GM19023 (cell line): ENCODE results near the gene CFAP46.
"Not testable (repeated sequence)": the region's sequence is repeated elsewhere in the genome, so short reads cannot be mapped to it uniquely, and the experiment has no call there.

Experiments
- ATAC-seq: cut with Tn5 transposase; IDR thresholded peaks from one replicate; pipeline ENCODE4 v1.9.1; 2021; ENCODE audit warnings: mild to moderate bottlenecking, moderate library complexity; ENCODE audit not compliant: unreplicated experiment

The CFAP46 gene

GRCh38 chr10:132964707-132965410 is 22.5 kb upstream of the CFAP46 start:
- ATAC-seq = not testable (repeated sequence)

GRCh38 chr10:132964231-132964630 is 21.9 kb upstream of the CFAP46 start:
- ATAC-seq = no peak

- ATAC-seq = no peak
These were observed 21.1 kb upstream of the CFAP46 start for GRCh38 chr10:132963430-132963960.

DNA sequence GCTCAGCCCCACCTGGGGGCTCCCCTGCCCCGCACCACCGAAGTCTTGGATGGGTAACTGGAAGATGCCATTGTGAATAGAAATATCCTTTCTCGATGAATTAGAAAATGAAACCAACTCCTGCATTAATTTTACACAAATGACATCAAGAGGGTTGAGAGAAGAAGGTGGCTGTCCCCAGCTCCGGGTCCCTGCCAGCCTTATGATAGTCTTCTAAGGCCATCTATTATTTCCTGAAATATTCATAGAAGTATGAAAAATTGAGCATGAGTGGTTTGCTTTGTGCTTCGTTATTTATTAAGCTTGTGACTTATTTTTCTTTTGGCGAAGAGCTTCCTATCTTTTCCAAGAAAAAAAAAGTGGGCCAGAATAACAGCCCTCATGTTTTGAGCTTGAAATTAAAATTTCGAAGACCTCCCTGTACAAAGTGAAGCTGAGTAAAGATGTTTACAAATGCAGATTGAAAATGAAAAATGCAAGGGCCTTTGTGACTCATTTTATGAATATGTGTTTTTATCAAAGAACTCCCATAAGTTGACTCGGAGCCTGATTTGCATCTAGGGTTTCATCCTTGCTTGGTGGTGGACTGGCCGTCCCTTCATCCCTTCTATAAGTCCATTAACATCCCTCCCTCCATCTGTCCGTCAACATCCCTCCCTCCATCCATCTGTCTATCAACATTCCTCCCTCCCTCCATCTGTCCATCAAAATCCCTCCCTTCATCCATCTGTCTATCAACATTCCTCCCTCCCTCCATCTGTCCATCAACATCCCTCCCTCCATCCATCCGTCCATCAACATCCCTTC is 20.5 kb upstream of the CFAP46 start:
- ATAC-seq = peak; percentile 34

GRCh38 chr10:132961787-132962622 is 19.6 kb upstream of the CFAP46 start:
- peak; percentile 59 for ATAC-seq

DNA sequence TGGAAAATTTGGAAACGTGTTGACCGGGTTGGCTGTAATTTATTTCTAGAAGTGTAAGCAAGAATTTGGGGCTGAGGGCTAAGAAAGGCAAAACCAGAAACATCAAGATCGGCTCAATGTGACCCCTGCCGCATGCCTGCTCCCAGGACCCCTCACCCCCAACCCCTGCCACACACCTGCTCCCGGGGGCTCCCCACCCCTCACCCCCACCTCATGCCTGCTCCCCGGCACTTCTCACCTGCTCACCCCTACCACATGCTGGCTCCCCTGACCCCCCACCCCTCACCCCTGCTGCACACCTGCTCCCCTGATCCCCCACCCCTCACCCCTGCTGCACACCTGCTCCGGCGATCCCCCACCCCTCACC is 19.0 kb upstream of the CFAP46 start:
- no peak for ATAC-seq

GRCh38 chr10:132960631-132961419 is 18.5 kb upstream of the CFAP46 start:
- no peak for ATAC-seq

- no peak for ATAC-seq
These were observed 17.7 kb upstream of the CFAP46 start for GRCh38 chr10:132960071-132960472.

GRCh38 chr10:132959559-132959961 is 17.2 kb upstream of the CFAP46 start:
- no peak for ATAC-seq

DNA sequence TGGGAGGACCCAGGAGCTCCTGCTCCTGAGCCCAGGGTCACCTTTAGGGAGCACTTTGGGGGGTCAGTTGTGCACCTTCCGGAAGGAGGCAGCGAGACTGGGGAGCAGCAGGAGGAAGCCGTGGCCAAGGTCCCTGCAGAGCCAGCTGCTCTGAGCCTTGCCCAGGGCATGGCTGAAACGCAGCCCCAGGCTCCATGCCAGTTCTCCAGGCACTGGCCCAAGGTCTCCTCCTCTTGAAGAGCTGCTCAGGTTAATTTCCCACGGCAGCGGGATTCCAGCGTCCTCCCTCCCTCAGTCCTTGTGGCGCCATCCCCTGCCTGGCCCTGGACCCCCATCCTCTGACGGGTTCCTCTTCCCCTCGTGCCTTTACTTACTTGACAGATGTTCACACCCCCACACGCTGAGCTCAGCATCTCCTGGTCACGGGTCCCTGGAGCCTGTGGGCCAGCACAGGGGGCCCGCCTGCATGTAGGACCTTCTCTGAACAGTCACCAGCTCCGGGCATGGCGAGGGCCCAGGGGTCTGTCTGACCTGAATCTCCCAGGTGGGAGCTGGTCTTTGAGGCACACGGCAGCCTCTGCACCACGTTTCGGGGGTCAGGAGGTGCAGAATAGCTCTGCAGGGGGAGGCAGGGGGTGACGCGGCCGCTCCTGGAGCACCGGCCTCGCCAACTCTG is 16.7 kb upstream of the CFAP46 start:
- ATAC-seq = no peak

GRCh38 chr10:132957981-132958882 is 15.9 kb upstream of the CFAP46 start:
- no peak for ATAC-seq

DNA sequence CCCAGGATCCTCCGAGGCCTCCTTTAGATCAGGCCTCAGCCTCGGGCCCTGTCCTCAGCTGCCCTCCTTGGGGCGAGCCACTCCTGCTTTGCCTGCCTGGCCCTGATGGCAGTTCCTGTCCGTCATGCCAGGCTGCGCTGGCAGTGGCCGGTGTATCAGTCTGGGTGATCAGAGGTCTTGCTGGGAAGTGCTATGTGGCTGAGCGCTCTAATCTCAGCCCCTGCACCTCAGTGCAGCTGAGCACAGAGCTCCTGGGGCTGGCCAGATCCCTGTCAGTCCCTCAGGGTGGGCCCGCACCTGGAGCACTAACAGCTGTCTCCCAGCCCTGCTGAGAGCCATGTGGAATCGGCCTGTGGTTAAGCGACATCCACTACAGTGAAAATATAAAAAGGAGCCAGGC is 14.8 kb upstream of the CFAP46 start:
- ATAC-seq = no peak

- not testable (repeated sequence) for ATAC-seq
These were observed 13.9 kb upstream of the CFAP46 start for GRCh38 chr10:132956259-132956658.

- no peak for ATAC-seq
These were observed 13.1 kb upstream of the CFAP46 start for GRCh38 chr10:132955479-132955878.

- ATAC-seq = no peak
These were observed 11.1 kb upstream of the CFAP46 start for GRCh38 chr10:132953428-132953827.

- no peak for ATAC-seq
These were observed 9.6 kb upstream of the CFAP46 start for GRCh38 chr10:132951926-132952325.

DNA sequence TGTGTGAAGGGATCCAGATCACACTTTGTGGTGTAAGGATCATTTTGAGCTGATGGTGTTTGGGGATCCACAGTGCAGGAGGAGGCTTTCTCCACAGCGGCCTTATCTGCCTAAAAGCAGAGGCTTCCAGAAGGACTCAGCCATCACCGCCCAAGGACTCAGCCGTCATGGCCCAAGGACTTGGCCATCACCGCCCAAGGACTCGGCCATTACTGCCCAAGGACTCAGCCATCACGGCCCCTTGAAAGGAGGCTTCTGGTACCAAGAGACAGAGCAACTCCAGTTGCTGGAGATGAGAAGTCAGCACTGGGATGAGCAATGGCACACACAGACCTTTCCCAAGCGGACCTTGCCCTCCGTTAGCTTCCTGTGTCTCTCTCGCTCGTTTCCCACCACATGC is 6.0 kb upstream of the CFAP46 start:
- ATAC-seq = no peak

GRCh38 chr10:132947843-132948242 is 5.5 kb upstream of the CFAP46 start:
- no peak for ATAC-seq
